Renal pelvis (tissue), 4 donors: ENCODE measurements around the gene RPA3. TPM values are rescaled to one million over a fixed set of nuclear protein-coding genes. Genes with fewer than 3 reads are reported as not detected.

ENCODE experiments used
- DNase-seq: peaks from one replicate; pipeline ENCODE4 v3.0.0-alpha.2; 2013
- polyA plus RNA-seq, 3 donors: library from polyadenylated mRNA; unstranded; fragments of 120-200 nt; gene quantifications; one replicate each; pipeline ENCODE4 v1.2.1, GENCODE V29; 2013; ENCODE audit not compliant: insufficient read length in 3 of 3

Gene RPA3
- polyA plus RNA-seq, 3 donors, result 54.3 to 70.0 (median 62.9) TPM

GRCh38 chr7:7738177-7738576, 19.8 kb upstream of the RPA3 start:
- no peak for DNase-seq

- no peak for DNase-seq
These were observed 19.3 kb upstream of the RPA3 start for GRCh38 chr7:7737674-7738073.

GRCh38 chr7:7736671-7737070, 18.3 kb upstream of the RPA3 start:
- no peak for DNase-seq

- peak; percentile 10 for DNase-seq
These were observed 14.3 kb upstream of the RPA3 start for GRCh38 chr7:7732621-7733281.

- no peak for DNase-seq
These were observed 13.3 kb upstream of the RPA3 start for GRCh38 chr7:7731732-7732131.

GRCh38 chr7:7720750-7721621, 2.6 kb upstream of the RPA3 start:
- no peak for DNase-seq

- no peak for DNase-seq
These were observed 1.8 kb upstream of the RPA3 start for GRCh38 chr7:7720193-7720592.

- no peak for DNase-seq
These were observed 829 bp upstream of the RPA3 start for GRCh38 chr7:7719236-7719635.

- DNase-seq, result no peak
These were observed 4.7 kb downstream of the RPA3 start for GRCh38 chr7:7713730-7714129.

GRCh38 chr7:7710469-7710868, 7.9 kb downstream of the RPA3 start:
- DNase-seq, result no peak

GRCh38 chr7:7709291-7709690, 9.1 kb downstream of the RPA3 start:
- no peak for DNase-seq

- peak; percentile 19 for DNase-seq
These were observed 10.6 kb downstream of the RPA3 start for GRCh38 chr7:7707806-7708205.

- DNase-seq, result no peak
These were observed 11.2 kb downstream of the RPA3 start for GRCh38 chr7:7707246-7707645.

- no peak for DNase-seq
These were observed 11.7 kb downstream of the RPA3 start for GRCh38 chr7:7706556-7707172.

- no peak for DNase-seq
These were observed 12.3 kb downstream of the RPA3 start for GRCh38 chr7:7706101-7706511.

- no peak for DNase-seq
These were observed 13.1 kb downstream of the RPA3 start for GRCh38 chr7:7705318-7705717.

- DNase-seq, result no peak
These were observed 13.5 kb downstream of the RPA3 start for GRCh38 chr7:7704867-7705266.

GRCh38 chr7:7703427-7703826, 15.0 kb downstream of the RPA3 start:
- no peak for DNase-seq

GRCh38 chr7:7702826-7703225, 15.6 kb downstream of the RPA3 start:
- no peak for DNase-seq

- DNase-seq, result no peak
These were observed 16.9 kb downstream of the RPA3 start for GRCh38 chr7:7701527-7701926.

GRCh38 chr7:7699970-7700369, 18.4 kb downstream of the RPA3 start:
- DNase-seq, result no peak

- no peak for DNase-seq
These were observed 19.0 kb downstream of the RPA3 start for GRCh38 chr7:7699380-7699779.

- DNase-seq, result no peak
These were observed 19.5 kb downstream of the RPA3 start for GRCh38 chr7:7698930-7699329.
